ENCODE measurements around the gene LTC4S.

DNA sequence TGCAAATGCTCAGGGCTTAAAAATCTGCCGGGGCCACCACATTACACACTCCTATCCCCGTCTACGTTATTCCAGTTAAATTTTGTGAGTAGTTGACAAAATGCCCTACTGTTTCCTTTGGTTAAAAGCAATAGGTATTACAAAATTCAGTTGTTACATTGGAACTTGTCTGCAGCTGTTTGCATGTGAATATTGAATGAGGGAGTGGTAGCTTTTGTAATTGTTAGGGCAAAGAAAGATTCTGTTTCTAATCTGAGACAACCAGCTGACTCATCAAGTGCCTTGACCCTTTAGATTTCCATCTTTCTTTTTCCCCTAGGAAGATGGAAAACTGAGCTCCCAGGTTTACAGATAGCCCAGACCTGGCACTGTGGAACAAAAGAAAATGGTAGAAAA, 31.0 kb upstream of the LTC4S start:
- TF ChIP-seq, protein P1, sequence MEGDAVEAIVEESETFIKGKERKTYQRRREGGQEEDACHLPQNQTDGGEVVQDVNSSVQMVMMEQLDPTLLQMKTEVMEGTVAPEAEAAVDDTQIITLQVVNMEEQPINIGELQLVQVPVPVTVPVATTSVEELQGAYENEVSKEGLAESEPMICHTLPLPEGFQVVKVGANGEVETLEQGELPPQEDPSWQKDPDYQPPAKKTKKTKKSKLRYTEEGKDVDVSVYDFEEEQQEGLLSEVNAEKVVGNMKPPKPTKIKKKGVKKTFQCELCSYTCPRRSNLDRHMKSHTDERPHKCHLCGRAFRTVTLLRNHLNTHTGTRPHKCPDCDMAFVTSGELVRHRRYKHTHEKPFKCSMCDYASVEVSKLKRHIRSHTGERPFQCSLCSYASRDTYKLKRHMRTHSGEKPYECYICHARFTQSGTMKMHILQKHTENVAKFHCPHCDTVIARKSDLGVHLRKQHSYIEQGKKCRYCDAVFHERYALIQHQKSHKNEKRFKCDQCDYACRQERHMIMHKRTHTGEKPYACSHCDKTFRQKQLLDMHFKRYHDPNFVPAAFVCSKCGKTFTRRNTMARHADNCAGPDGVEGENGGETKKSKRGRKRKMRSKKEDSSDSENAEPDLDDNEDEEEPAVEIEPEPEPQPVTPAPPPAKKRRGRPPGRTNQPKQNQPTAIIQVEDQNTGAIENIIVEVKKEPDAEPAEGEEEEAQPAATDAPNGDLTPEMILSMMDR (IDR thresholded peaks at IDR 0.05; ENCODE audit: low read length), result no peak
- TF ChIP-seq EZH2 (optimal IDR thresholded peaks at IDR 0.05; ENCODE audit: low read depth, low read length) (no peak), EZH2phosphoT487 (IDR thresholded peaks at IDR 0.05; ENCODE audit: low read length) (no peak)

Data from MM.1S (cell line).